Esophagus mucosa (tissue), 1 donor: ENCODE results near the gene CCDC24. TPM values are rescaled to one million over a fixed set of nuclear protein-coding genes. Genes with fewer than 3 reads are reported as not detected.

Experiments used
- ATAC-seq: fragments of 200-7000 bp; cut with Tn5 transposase; one replicate; pipeline ENCODE4 v1.9.1; 2020
- total RNA-seq: library from RNA; stranded (reverse); gene quantifications from one replicate; pipeline ENCODE4 v1.2.4, GENCODE V29; 2023
- donor health status: DM: yes; HTN: yes; CAD: no.

Gene CCDC24
- total RNA-seq, 1 donor from 2014 or later: 4.0 TPM

GRCh38 chr1:43999455-43999854, 8.1 kb downstream of the CCDC24 start:
- ATAC-seq: no peak

DNA sequence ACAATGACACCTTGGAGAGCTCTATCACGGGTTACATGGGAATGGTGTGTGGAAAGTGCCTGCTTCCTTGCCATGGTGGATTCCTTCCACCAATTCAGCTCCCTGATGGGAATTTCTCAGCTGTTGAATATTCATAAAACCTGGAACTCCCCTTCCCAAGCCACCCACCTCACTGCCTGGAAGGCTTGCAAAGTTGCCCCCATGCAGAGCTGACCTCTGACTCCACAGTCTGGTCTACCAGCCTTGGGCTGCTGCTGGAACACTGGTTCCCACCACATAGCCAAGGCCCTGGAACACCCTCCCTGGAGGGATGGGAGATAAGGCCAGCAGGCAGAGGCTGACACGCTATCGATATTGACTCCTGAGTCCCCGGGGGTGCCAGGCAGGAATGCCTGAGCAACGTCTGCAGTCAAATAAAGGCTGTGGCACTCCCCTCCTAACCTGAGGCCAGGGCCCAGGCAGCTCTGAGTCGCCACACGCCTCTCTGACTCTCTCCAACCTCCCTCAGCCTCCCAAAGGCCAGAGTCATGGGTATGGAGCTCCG, 8.8 kb downstream of the CCDC24 start:
- no peak for ATAC-seq

GRCh38 chr1:44002165-44002564, 10.8 kb downstream of the CCDC24 start:
- no peak for ATAC-seq

- no peak for ATAC-seq
Observed at GRCh38 chr1:44002606-44003157, 11.3 kb downstream of the CCDC24 start.

DNA sequence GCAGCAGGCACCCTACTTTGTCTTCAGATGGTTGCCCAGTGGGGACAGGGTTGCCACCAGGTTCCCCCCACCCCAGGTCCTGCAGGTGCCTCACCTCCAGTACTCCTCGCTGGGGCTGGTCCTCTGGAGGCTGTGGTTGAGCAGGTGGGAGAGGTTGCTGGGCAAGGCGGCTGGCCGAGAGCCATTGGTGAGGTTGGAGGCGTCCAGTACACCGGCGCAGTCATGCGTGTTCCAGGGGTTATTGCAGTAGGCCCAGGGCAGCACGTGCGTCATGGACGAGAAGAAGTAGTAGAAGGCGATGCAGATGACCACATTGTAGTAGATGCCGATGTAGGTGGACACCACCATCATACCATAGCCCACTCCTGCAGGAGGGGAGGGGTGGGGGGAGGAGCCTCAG, 16.9 kb downstream of the CCDC24 start:
- no peak for ATAC-seq

DNA sequence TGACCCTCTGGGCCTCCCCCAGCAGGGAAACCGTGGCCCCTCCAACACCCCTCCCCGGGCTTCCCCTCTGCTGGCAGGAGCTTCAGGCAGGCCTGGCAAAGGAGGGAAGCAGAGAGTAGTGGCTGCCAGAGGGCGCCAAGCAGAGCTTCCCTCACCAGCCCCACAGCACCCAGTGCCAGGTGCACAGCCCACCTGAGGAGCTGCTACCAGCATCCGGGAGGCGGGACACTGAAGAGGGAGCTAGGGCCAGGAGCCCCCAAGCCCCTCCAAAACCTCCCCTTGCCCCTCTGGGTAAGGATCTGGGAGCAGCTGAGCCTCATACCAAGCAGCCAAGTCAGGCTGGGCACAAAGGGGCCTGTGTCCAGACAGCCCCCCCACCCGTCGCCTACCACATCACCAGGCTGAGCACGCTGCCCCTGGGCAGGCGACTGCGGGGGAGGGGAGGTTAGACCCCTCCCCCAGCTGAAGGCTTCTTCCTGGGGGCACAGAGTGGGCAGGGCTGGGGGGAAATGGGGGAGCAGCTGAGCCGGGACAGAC, 19.6 kb downstream of the CCDC24 start:
- ATAC-seq: no peak

DNA sequence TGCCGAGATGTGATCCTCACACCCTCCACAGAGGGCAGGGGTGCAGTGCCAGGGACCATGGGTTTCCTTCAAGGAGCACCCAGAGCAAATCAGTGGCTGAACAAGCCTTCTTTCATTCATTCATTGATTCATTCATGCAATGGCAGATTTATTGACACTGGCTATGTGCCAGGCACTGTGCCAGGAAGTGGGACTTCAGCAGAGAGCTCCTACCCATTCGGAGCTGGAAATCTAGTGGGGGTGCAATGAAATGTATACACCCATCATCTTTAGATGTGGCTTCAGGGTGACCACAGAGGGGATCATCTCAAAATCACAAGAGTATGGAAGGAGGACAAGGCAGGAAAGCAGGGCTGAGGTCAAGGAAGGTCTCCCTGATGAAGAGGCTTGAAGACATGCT, 21.0 kb downstream of the CCDC24 start:
- ATAC-seq: no peak

DNA sequence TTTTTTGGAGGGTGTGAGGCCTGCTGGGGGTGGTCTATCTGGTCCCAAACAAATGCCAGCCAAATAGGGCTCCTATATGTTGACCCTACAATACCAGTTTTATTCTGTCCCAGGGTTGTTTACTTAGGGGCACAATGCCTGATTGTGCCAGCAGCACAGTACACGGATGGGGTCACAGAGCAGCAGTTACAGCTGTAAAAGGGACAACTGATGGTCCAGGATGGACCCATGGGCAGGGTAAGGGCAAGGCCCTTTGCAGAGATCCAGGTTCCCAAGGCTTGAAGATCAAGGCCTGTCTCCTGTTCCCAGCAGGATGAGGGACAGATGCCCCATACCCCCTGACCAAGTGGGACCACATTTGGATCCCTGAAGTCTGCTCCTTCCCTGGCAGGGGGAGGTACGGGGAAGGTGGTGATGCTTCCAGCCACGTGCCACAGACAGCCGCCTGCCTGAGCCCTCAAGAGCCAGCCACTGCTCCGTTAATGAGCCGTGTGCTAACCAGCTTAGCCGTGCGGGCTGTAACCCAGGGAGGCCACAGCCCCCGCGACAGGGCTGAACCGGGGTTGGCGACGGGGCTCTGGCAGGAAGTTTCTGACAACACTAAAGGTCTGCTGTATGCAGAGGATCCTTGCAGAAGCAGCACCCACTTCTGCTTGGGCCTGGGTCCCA, 21.7 kb downstream of the CCDC24 start:
- ATAC-seq: no peak

DNA sequence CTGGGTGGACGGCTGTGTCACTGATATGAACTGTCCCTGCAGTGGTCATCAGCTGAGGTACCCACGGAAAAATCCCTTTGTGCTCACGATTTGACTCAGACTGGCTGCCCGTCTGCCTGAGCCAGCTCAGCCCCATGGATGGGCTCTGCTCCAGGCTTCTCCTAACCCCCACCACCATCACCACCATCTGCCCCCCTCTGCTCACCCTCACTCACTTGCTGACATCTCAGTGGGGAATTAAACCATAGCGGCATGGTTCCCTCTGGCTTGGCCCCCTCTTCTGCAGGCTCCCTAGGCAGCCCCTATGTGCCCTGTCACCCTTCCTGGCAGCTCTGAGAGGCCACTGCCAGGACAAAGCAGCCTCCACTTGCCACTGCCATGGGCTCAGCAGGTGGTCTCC, 22.6 kb downstream of the CCDC24 start:
- ATAC-seq: peak; percentile 35

DNA sequence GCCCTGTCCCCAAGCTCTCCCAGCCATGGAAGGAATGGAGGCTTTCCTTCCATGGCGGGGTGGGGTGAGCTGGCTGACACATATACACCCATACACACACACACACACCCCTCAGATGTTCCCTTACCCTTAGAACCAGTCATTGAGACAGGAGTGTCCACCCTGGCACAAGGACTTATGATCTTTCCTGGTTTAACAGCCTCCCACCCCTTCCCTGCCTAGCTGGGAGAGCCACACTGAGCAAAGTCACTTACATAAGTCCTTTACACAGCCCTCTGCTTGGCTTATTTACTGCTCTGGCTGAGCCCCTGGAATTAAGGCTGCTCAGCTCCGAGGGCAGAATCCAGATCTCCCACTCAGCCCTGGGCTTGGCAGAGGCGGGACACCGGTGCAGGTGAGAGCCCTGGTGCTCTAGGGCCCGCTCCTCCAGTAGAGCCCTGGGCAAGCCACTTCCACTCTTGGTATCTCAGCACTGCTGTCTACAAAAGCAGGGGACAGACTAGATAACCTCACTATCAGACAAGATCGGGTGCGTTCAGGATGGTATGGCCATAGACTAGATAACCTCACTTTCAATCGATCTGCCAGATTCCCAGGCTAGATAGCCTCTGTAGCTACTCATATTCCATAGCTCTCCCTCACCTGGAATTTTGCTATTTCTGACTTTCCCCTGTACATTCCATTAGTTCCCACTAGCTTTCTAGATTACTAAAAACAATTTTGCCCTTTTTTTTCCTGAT, 23.1 kb downstream of the CCDC24 start:
- peak; percentile 62 for ATAC-seq

DNA sequence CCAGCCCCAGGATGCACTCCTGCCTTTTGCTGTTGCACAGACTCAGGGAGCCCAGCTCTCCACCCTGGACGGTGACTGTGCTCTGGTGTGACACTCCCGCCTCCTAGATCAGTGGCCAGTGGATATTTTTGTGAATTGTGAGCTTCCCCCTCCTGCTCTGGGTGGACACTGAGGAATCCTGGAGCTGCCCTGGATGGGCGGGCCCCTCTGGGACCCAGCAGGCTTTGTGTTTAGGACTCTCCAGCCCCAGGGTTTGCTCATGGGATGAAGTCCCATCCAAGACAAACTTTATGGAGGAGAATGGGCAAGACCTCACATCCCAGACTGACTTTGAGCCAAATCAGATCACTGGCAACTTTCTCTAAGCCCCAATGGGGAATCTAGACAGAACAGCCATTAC, 23.8 kb downstream of the CCDC24 start:
- no peak for ATAC-seq

DNA sequence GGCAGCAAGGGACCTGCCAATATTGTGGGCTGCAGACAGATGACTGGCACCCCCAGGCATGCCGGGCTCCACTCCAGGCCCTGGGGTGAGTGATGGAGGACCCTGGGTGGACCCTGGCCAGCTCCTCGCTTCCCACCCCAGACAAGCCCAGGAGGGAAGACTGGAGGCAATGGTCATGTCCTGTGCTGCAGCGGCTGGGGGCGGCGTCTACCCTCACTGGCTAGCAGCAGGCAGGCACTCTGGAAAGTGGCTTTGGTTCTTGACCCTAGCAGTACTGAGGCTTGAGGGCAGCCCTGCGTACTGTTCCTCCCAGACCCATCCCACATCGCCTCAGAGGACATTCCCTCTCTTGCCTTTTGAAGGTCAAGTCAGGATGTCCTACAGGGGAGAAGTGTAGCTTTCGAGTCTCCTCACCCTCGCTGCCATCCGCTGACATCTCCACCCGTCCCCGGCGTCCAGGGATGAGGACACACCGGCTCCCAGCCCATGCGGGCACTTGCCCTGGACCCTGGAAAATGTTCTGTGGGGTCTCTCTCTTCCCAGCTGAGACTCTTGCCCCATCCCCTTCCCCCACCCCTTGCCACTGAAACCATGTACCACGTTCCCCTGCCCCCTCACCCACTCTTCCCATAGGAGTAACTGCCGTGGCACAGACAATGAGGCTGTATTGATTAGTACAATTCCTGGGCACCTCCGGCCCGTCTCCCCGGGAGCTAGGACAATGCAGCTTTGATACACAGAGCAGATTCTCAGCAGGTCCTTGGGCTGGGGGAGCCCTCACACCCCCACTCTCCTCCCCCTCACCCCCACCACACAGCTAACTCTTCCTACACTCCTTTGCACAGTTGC, 24.9 kb downstream of the CCDC24 start:
- ATAC-seq: no peak

GRCh38 chr1:44016890-44017400, 25.5 kb downstream of the CCDC24 start:
- ATAC-seq: no peak

- no peak for ATAC-seq
Observed at GRCh38 chr1:44019466-44019948, 28.1 kb downstream of the CCDC24 start.

GRCh38 chr1:44020464-44020863, 29.1 kb downstream of the CCDC24 start:
- peak; percentile 93 for ATAC-seq

DNA sequence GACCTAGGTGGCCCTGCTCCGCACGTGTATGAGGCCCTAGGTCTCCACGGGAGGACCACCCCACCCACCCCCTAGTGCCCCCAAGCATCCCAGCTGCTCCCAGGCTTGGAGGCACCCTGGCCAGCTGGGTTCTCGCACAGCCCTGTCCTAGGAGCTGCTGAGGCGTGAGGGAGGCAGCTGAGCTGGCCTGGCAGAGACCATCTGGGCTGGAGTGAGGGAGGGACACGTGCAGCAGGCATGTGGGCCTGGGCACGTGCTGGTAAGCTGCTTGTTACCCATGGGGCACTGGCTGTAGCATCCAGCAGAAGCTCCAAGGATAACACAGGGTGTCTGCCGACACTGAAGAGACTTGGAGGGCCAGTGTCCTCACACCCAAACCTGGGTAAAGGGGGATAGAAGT, 29.8 kb downstream of the CCDC24 start:
- no peak for ATAC-seq

DNA sequence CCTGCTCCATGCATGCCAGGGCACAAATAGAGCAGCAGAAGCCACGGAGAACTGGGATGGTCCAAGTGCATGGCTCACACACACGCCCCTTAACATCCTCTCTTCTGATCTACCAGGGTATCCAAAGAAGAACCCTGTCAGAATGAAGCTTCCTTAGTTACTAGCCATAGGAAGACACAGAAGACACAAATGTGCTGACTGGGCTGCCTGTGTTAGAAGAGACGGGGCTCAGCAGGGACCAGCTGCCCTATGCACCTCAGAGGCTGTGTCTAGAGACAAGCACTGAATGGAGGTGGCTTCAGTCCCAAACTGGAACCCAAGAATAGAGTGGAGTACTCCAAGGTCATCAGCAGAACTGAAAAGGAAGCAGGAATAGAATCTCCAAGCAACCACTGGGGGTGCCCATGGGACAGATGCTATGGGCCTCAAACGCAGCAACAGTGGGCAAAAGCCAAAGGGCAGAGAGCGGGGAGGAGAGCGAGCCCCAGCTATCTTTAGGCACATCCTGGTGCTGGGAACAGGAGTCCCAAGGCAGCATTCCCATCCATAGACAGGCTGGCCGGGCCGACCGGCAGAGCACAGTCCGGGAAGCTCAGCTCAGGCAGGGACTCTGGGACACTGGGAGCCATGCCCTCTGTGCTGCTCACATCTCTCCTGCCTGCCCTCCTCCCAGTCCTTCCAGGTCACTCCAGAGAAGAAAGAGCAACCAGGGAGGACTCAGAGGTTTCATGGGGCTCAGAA, 30.4 kb downstream of the CCDC24 start:
- no peak for ATAC-seq

- no peak for ATAC-seq
Observed at GRCh38 chr1:44024031-44024902, 32.9 kb downstream of the CCDC24 start.

DNA sequence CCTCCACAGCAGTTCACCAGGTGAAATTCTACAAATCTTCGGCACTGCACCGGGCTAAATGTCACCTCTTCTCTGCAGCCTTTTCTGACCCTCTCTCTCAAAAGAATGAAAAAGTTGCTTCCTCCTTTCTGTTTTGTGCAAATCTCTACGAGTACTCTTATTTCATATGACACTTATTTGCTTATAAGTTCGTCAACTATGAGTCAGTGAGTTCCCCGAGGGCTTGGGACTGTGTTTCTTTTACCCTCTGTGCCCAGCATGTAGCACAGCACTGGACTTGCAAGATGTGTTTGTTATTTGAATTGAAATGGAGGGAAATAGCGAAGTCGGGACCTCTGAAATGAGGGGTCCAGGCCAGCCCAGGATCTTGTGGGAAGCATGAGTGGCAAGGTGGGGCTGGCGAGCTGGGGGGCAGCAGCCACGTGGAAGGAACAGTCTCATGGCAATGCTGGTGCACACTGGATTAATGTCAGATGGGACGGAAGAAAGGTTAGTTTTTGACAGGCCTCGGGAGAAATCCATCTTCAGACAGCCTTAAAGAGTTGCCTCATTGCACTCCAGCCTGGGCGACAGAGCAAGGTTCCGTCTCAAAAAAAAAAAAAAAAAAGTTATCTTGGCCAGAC, 33.6 kb downstream of the CCDC24 start:
- ATAC-seq: peak; percentile 24

DNA sequence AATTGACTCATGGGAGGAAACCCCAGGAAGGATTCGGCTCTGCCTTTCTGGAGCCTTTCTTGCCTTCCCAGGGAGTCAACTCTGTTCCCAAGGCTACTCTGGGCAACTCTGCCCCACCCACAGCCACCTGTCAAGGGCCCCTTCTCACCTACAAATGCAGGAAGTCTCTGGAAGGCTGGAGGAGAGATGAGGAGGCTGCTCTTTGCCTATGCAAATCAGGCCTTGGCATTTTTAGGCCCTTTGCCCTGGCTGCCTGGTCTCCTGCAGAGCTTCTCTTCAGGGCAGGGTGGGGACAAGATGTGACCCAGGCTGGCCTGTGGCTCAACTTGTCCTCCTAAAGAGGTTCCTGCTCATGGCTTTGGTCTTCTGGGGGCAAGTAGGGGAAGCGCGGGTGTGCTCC, 34.4 kb downstream of the CCDC24 start:
- peak; percentile 33 for ATAC-seq
